Ovary (tissue), 3 donors: ENCODE results near the gene KDM4E.

Experiments
- CTCF ChIP-seq, 3 donors: fragments of 450-650 bp in 2 of 3; fragments of 200-600 bp in 1 of 3; IDR thresholded peaks; one replicate each; pipeline versions ENCODE4 v1.5.1 to v1.8.0; 2016 to 2022; ENCODE audit warnings: antibody characterized with exemption in 3 of 3, mild to moderate bottlenecking in 1 of 3
- EP300 ChIP-seq: sonication (generic); formaldehyde crosslinking; IDR thresholded peaks from one replicate; pipeline ENCODE4 v1.6.1; 2017; ENCODE audit warnings: antibody characterized with exemption
- POLR2A ChIP-seq: fragments of 450-650 bp; IDR thresholded peaks from one replicate; pipeline ENCODE4 v1.6.1; 2017; ENCODE audit warnings: antibody characterized with exemption, mild to moderate bottlenecking, moderate library complexity
- donor health status: DM: no; HTN: no; CAD: no.

- TF ChIP-seq CTCF (IDR thresholded peaks at IDR 0.05) = no peak
- no peak for TF ChIP-seq POLR2A
- no peak for TF ChIP-seq EP300
Observed at GRCh38 chr11:94975599-94975998, 49.5 kb upstream of the KDM4E start.
